GM23248 (cell line): ENCODE measurements around the gene SH3RF3. TPM values are rescaled to one million over a fixed set of nuclear protein-coding genes. Genes with fewer than 3 reads are reported as not detected.
A peak's percentile ranks its signal among the peaks of the same experiment; 100 is the strongest.

ENCODE experiments used
- DNase-seq: peaks from one replicate; pipeline ENCODE4 v3.0.0-alpha.2; 2015
- H2AFZ ChIP-seq: fragments of 200-600 bp; sonication (generic); 2 replicates; pipeline ENCODE4 v1.6.1; 2016; ENCODE audit warnings: antibody characterized with exemption
- H3F3A ChIP-seq: fragments of 200-600 bp; sonication (generic); 2 replicates; pipeline ENCODE4 v1.6.1; 2016; ENCODE audit warnings: mild to moderate bottlenecking, antibody characterized with exemption, mixed run types; ENCODE audit not compliant: insufficient read depth
- H3K27ac ChIP-seq: fragments of 200-600 bp; sonication (generic); 2 replicates; pipeline ENCODE4 v1.5.1; 2016; ENCODE audit warnings: mild to moderate bottlenecking
- H3K27me3 ChIP-seq: fragments of 200-600 bp; sonication (generic); replicated peaks from 2 replicates; pipeline ENCODE4 v1.6.1; 2016; ENCODE audit warnings: mild to moderate bottlenecking; ENCODE audit not compliant: insufficient read depth
- H3K36me3 ChIP-seq: fragments of 200-600 bp; sonication (generic); 2 replicates; pipeline ENCODE4 v1.6.1; 2016; ENCODE audit warnings: low read depth, mild to moderate bottlenecking
- H3K4me1 ChIP-seq: fragments of 200-600 bp; sonication (generic); 2 replicates; pipeline ENCODE4 v1.6.1; 2016; ENCODE audit warnings: mild to moderate bottlenecking; ENCODE audit not compliant: insufficient read depth
- H3K4me2 ChIP-seq: fragments of 200-600 bp; sonication (generic); one replicate; pipeline ENCODE4 v1.6.1; 2016; ENCODE audit warnings: mild to moderate bottlenecking; ENCODE audit not compliant: unreplicated experiment
- H3K4me3 ChIP-seq: fragments of 200-600 bp; sonication (generic); 2 replicates; pipeline ENCODE4 v1.5.1; 2016; ENCODE audit warnings: mild to moderate bottlenecking
- H3K79me2 ChIP-seq: fragments of 200-600 bp; sonication (generic); 2 replicates; pipeline ENCODE4 v1.6.1; 2016; ENCODE audit warnings: mild to moderate bottlenecking; ENCODE audit not compliant: insufficient read depth
- H3K9ac ChIP-seq: fragments of 200-600 bp; sonication (generic); 2 replicates; pipeline ENCODE4 v1.6.1; 2016; ENCODE audit warnings: mild to moderate bottlenecking
- H3K9me2 ChIP-seq: fragments of 200-600 bp; sonication (generic); 2 replicates; pipeline ENCODE4 v1.6.1; 2016; ENCODE audit warnings: mixed run types, mild to moderate bottlenecking, moderate library complexity; ENCODE audit not compliant: insufficient read depth
- H3K9me3 ChIP-seq: fragments of 200-600 bp; sonication (generic); one replicate; pipeline ENCODE4 v1.6.1; 2017; ENCODE audit warnings: low read depth
- H4K20me1 ChIP-seq: fragments of 200-600 bp; sonication (generic); 2 replicates; pipeline ENCODE4 v1.6.0; 2016; ENCODE audit not compliant: insufficient read depth
- EZH2 ChIP-seq: fragments of 200-600 bp; sonication (generic); IDR thresholded peaks from 2 replicates; pipeline ENCODE4 v1.6.1; 2018; ENCODE audit warnings: antibody characterized with exemption, mild to moderate bottlenecking; ENCODE audit not compliant: insufficient read depth, poor library complexity, severe bottlenecking
- EZH2phosphoT487 ChIP-seq: fragments of 200-600 bp; sonication (generic); IDR thresholded peaks from 2 replicates; pipeline ENCODE4 v1.6.1; 2018; ENCODE audit warnings: antibody characterized with exemption, moderate library complexity, mild to moderate bottlenecking, low read depth; ENCODE audit not compliant: insufficient read depth
- WGBS, 2 experiments: methylation state at CpG; one replicate each; pipeline ENCODE4 v1.1.6; 2015 to 2017; ENCODE audit warnings: low lambda C conversion rate in 2 of 2, low coverage in 1 of 2; ENCODE audit errors: missing lambda C conversion rate in 2 of 2; 5-methylcytosine and 5-hydroxymethylcytosine counted together
- in situ Hi-C: fragments of 300-500 bp; cut with MboI; formaldehyde crosslinking; loops from 2 replicates; pipeline ENCODE4 v1.15.0; 2020
- polyA plus RNA-seq: library from polyadenylated mRNA; unstranded; fragments of >200 nt; fragmentation: Nextera tagmentation; extraction: Ambion mirVana; gene quantifications from 2 replicates; pipeline ENCODE4 v1.2.1, GENCODE V29; 2016
- total RNA-seq: library from RNA; depleted of rRNA; stranded (reverse); fragments of >200 nt; shearing (Covaris generic); gene quantifications from 2 replicates; pipeline ENCODE4 v1.2.3, GENCODE V29; 2014

The SH3RF3 gene
- total and polyA plus RNA-seq, 2 experiments from 2014 or later = 1.5 to 5.2 TPM

GRCh38 chr2:109213646-109214433 is 84.8 kb downstream of the SH3RF3 start:
- Histone ChIP-seq H3K27ac (no peak overlapping the region), H4K20me1 (no peaks in the 10 kb centered on the region), H3K4me1 (peaks cover 46% of the 10 kb centered on the region)

DNA sequence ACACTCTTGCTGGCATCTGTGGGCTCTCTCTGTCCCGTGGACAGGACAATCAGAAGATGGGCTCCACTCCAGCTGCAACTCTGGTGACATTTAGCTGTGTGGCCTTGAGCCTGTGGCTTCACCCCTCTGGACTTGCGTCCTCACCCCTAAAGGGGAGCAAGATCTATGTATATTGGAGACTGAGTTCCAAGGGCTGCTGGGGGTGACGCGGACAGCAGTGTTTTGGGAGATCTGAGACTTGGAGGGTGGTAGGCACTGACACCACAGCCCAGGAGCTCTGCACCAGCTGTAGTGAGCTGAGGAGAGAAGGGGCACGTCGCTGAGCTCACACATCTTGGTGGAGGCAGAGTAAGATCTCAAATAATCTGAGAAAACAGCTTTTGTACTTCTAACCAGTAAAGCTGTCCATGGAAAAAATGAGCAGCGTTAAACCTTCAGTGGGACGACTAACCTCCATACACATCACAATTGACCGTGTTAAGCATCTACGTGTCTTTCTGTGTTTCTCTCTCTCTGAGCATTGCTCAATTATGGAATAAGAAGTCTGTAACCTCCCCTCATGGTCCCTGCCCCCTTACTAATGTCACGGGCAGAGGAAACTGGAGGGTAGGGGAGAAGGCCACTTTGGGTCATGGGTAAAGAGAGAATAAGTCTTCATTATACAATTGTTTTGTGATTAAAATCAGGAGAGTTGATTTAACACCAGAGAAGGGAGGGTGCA is 85.8 kb downstream of the SH3RF3 start:
- Histone ChIP-seq H3K27ac (no peak overlapping the region), H3K27me3 (no peaks in the 10 kb centered on the region; the same call in 1 of the 2 replicates), H2AFZ (no peak overlapping the region), H3K4me2 (no peak overlapping the region), H3K9me2 (no peaks in the 10 kb centered on the region), H3K4me1 (peaks cover 37% of the 10 kb centered on the region), H4K20me1 (no peaks in the 10 kb centered on the region), H3K36me3 (no peaks in the 10 kb centered on the region), H3K9me3 (no peaks in the 10 kb centered on the region), H3F3A (peaks cover 25% of the 10 kb centered on the region), H3K79me2 (no peaks in the 10 kb centered on the region), H3K9ac (no peak overlapping the region), H3K4me3 (no peak overlapping the region)
- no peak for DNase-seq
- TF ChIP-seq EZH2phosphoT487 = no peak
- TF ChIP-seq EZH2 = no peak
- WGBS, 2 experiments = 91 to 93% methylated on average over 11 of the region's 11 CpGs
- in situ Hi-C loops = no loop called here

More at GRCh38 chr2:109213646-109214433, 84.8 kb downstream of the SH3RF3 start:
- H3K4me2 ChIP-seq = no peak overlapping the region
- TF ChIP-seq EZH2 (no peak), EZH2phosphoT487 (peak; percentile 97)
- no peak overlapping the region for H2AFZ ChIP-seq
- no peak overlapping the region for H3K9ac ChIP-seq
- H3K9me3 ChIP-seq = no peaks in the 10 kb centered on the region
- H3K36me3 ChIP-seq = no peaks in the 10 kb centered on the region
- H3K4me3 ChIP-seq = no peak overlapping the region
- no peaks in the 10 kb centered on the region for H3K79me2 ChIP-seq
- no peaks in the 10 kb centered on the region for H3K27me3 ChIP-seq
- 39 to 43% methylated on average over 16 of the region's 16 CpGs for WGBS, 2 experiments
- in situ Hi-C loops = no loop called here
- peaks cover 35% of the 10 kb centered on the region for H3F3A ChIP-seq
- no peaks in the 10 kb centered on the region for H3K9me2 ChIP-seq
- peak; percentile 86 for DNase-seq

GRCh38 chr2:109215866-109216265 is 86.9 kb downstream of the SH3RF3 start:
- Histone ChIP-seq H3K9me3 (no peaks in the 10 kb centered on the region), H3K4me2 (no peak overlapping the region), H3K36me3 (no peaks in the 10 kb centered on the region), H3K9me2 (no peaks in the 10 kb centered on the region), H3F3A (peaks cover 16% of the 10 kb centered on the region; the same call in 1 of the 2 replicates), H3K4me3 (no peak overlapping the region), H3K79me2 (no peaks in the 10 kb centered on the region), H3K27ac (no peak overlapping the region), H3K27me3 (no peaks in the 10 kb centered on the region; the same call in 1 of the 2 replicates), H3K9ac (no peak overlapping the region), H3K4me1 (peaks cover 27% of the 10 kb centered on the region), H2AFZ (no peak overlapping the region), H4K20me1 (no peaks in the 10 kb centered on the region)
- TF ChIP-seq EZH2phosphoT487 = no peak
- TF ChIP-seq EZH2 = no peak
- in situ Hi-C loops = no loop called here
- DNase-seq = no peak
- WGBS, 2 experiments = 97 to 98% methylated on average over 11 of the region's 11 CpGs

DNA sequence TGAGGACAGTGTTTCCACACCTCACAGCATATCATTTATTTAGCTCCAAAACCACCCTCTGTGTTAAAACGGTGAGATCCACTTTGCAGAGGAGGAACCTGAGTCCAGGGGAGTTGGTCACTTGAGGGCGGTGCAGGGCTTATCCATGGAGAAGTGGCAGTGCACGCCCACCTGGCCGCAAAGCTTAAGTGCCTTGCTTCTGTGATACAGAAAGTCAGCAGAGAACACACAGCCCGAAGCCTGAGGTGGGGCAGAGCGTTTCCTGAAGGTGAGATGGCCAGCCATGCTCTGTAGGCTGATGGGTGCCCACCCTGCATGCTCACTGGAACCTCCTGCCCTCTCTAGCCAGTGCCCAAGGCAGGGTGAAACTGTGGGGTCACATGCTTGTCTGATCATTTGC is 87.3 kb downstream of the SH3RF3 start:
- Histone ChIP-seq H3K27me3 (no peaks in the 10 kb centered on the region; the same call in 1 of the 2 replicates), H3K4me3 (no peak overlapping the region), H3K9ac (no peak overlapping the region), H3K9me3 (no peaks in the 10 kb centered on the region), H3K27ac (no peak overlapping the region), H3K4me1 (peaks cover 22% of the 10 kb centered on the region), H3F3A (peaks cover 13% of the 10 kb centered on the region; the same call in 1 of the 2 replicates), H3K9me2 (no peaks in the 10 kb centered on the region), H3K36me3 (no peaks in the 10 kb centered on the region), H4K20me1 (no peaks in the 10 kb centered on the region), H3K79me2 (no peaks in the 10 kb centered on the region), H2AFZ (no peak overlapping the region), H3K4me2 (no peak overlapping the region)
- DNase-seq = no peak
- WGBS, 2 experiments = 88 to 92% methylated on average over 6 of the region's 6 CpGs
- in situ Hi-C loops = no loop called here
- TF ChIP-seq EZH2 = no peak
- no peak for TF ChIP-seq EZH2phosphoT487
